Heart right ventricle (tissue), 16 donors: Measurements from ENCODE around the gene LRMDA. TPM values are rescaled to one million over a fixed set of nuclear protein-coding genes. Genes with fewer than 3 reads are reported as not detected.

Source experiments
- ATAC-seq, 8 donors: fragments of 200-7000 bp; cut with Tn5 transposase; one replicate each; pipeline ENCODE4 v1.9.1; 2020; ENCODE audit warnings: mild to moderate bottlenecking in 8 of 8, moderate library complexity in 8 of 8, moderate number of reproducible peaks in 1 of 8
- DNase-seq, 2 donors: peaks; one replicate each; pipeline ENCODE4 v3.0.0-alpha.2; 2020
- H3K27ac ChIP-seq, 10 donors: fragments of 200-600 bp; sonication (generic) in 2 of 10; one replicate each; pipeline versions ENCODE4 v1.5.0 to v1.8.0; 2020 to 2022; ENCODE audit warnings: mild to moderate bottlenecking in 3 of 10
- H3K27me3 ChIP-seq, 7 donors: fragments of 200-600 bp; one replicate each; pipeline ENCODE4 v1.8.0; 2021 to 2022; ENCODE audit warnings: mild to moderate bottlenecking in 2 of 7
- H3K36me3 ChIP-seq, 9 donors: fragments of 200-600 bp; sonication (generic) in 1 of 9; one replicate each; pipeline versions ENCODE4 v1.5.0 to v1.8.0; 2020 to 2022; ENCODE audit warnings: mild to moderate bottlenecking in 2 of 9
- H3K4me1 ChIP-seq, 9 donors: fragments of 200-600 bp; sonication (generic) in 1 of 9; one replicate each; pipeline versions ENCODE4 v1.5.0 to v1.8.0; 2020 to 2022; ENCODE audit warnings: mild to moderate bottlenecking in 4 of 9
- H3K4me3 ChIP-seq, 10 donors: fragments of 200-600 bp; sonication (generic) in 2 of 10; one replicate each; pipeline versions ENCODE4 v1.5.0 to v1.8.0; 2020 to 2022; ENCODE audit warnings: mild to moderate bottlenecking in 7 of 10, moderate library complexity in 2 of 10
- H3K9me3 ChIP-seq, 11 donors: fragments of 200-600 bp in 10 of 11; sonication (generic) in 2 of 11; one replicate each; pipeline versions ENCODE4 v1.5.0 to v1.8.0; 2013 to 2022; ENCODE audit warnings: mild to moderate bottlenecking in 2 of 11, control low read depth in 1 of 11, moderate library complexity in 1 of 11
- CTCF ChIP-seq, 9 donors: fragments of 200-600 bp; sonication (generic) in 2 of 9; IDR thresholded peaks; one replicate each; pipeline versions ENCODE4 v1.5.0 to v1.8.0; 2021 to 2022; ENCODE audit warnings: antibody characterized with exemption in 9 of 9, mild to moderate bottlenecking in 5 of 9, moderate library complexity in 1 of 9
- WGBS, 2 donors: extraction: QIAGEN DNeasy Blood & Tissue Kit; methylation state at CpG; one replicate each; pipeline ENCODE4 v1.1.7; 2013; ENCODE audit warnings: inconsistent platforms in 1 of 2; 5-methylcytosine and 5-hydroxymethylcytosine counted together
- intact Hi-C, 10 donors: fragments of 100-400 bp; cut with DNase I; formaldehyde crosslinking; loops; one replicate each; pipeline versions ENCODE4 v1.11.1 to v1.14.2; 2022
- polyA plus RNA-seq, 2 donors: library from polyadenylated mRNA; stranded (reverse); fragments of 200-250 nt; gene quantifications; one replicate each; pipeline ENCODE4 v1.2.3, GENCODE V29; 2013
- total RNA-seq, 10 donors: library from RNA; stranded (reverse); fragmentation: NEBNext Ultra II Directional in 3 of 10; extraction: Animal tissue kit (Norgen Biotek cat#: 25700) in 3 of 10; gene quantifications; one replicate each; pipeline versions ENCODE4 v1.2.1 to v1.2.4, GENCODE V29; 2021 to 2023
- donor health status: Arrhythmogenic right ventricular cardiomyopathy.
- donor health status: ischemic (EF 13 %, LVEDD 7.1; RV severe dilation, severe dysfunction).
- donor health status: healthy with polysubstance abuse.
- donor health status: DM: no; HTN: yes; CAD: no.
- donor health status: DM: no; HTN: no; CAD: no.
- donor health status: ischemic (EF 25% LVEDD 6.9; RV normal size, moderate dysfunction).
- donor health status: ischemic (EF 25% LVEDD 5.7; RV mildly dilated, moderate dysfunction).
- donor health status: healthy.
- donor health status: DM: yes; HTN: yes; CAD: no.
- donor health status: Ischemic cardiomyopathy.
- donor health status: ischemic (EF 35%, LVEDD 5.7; RV mildly dilated, moderate dysfunction).
- donor health status: nonischemic (EF 11% LVEDD 7.7; RV severe dilation, severe dysfunction).
- donor health status: DM: yes; HTN: yes; CAD: no.
- donor health status: PGD.
- donor health status: ischemic (EF 29% LVEDD 5.4; RV normal size, mild dysfunction).
- donor health status: nonischemic (EF 23%, LVEDD 6.1; RV moderate dilation, normal function).

LRMDA gene
- total and polyA plus RNA-seq, 12 donors, result 4.0 to 59.8 (median 12.7) TPM

GRCh38 chr10:75928231-75928630 lies 496.8 kb downstream of the LRMDA start:
- H3K36me3 ChIP-seq, result no peaks in the 10 kb centered on the region
- H3K27me3 ChIP-seq, result no peaks in the 10 kb centered on the region
- H3K9me3 ChIP-seq, result no peaks in the 10 kb centered on the region
- no peak overlapping the region for H3K27ac ChIP-seq
- no peak overlapping the region for H3K4me3 ChIP-seq
- intact Hi-C loops, result no loop called here
- ATAC-seq (no peak), DNase-seq (no peak)
- no peak for TF ChIP-seq CTCF (IDR thresholded peaks at IDR 0.05)
- H3K4me1 ChIP-seq, result peaks cover 0 to 5% (median 0%) of the 10 kb centered on the region in 9 donors
- 94 to 95% methylated on average over 6 of the region's 6 CpGs for WGBS, 2 donors

- H3K27ac ChIP-seq, result peak overlapping the region in 1 of 10 donors; percentile 64
- ATAC-seq, result peak in 3 of 8 donors; percentile 27 to 75 (median 44)
- intact Hi-C loops, result no loop called here
Measured at GRCh38 chr10:75929630-75930161, 498.3 kb downstream of the LRMDA start.

GRCh38 chr10:75932921-75933320 lies 501.5 kb downstream of the LRMDA start:
- no peak for TF ChIP-seq CTCF (IDR thresholded peaks at IDR 0.05)
- 77 to 85% methylated on average over 3 of the region's 3 CpGs for WGBS, 2 donors
- Histone ChIP-seq H3K4me3 (no peak overlapping the region), H3K9me3 (no peaks in the 10 kb centered on the region), H3K4me1 (peaks cover 0 to 12% (median 0%) of the 10 kb centered on the region in 9 donors), H3K36me3 (no peaks in the 10 kb centered on the region), H3K27ac (no peak overlapping the region), H3K27me3 (no peaks in the 10 kb centered on the region)
- DNase-seq (no peak), ATAC-seq (no peak)
- intact Hi-C loops, result no loop called here

More at GRCh38 chr10:75929630-75930161, 498.3 kb downstream of the LRMDA start:
- Histone ChIP-seq H3K36me3 (no peaks in the 10 kb centered on the region), H3K27me3 (no peaks in the 10 kb centered on the region), H3K4me1 (peaks cover 0 to 5% (median 0%) of the 10 kb centered on the region in 9 donors), H3K4me3 (no peak overlapping the region), H3K9me3 (no peaks in the 10 kb centered on the region)
- 72 to 80% methylated on average over 2 of the region's 2 CpGs for WGBS, 2 donors
- no peak for DNase-seq
- no peak for TF ChIP-seq CTCF (IDR thresholded peaks at IDR 0.05)

GRCh38 chr10:75935240-75935639 lies 503.8 kb downstream of the LRMDA start:
- H3K4me3 ChIP-seq, result no peak overlapping the region
- no peak for TF ChIP-seq CTCF (IDR thresholded peaks at IDR 0.05)
- intact Hi-C loops, result no loop called here
- WGBS, 2 donors, result 71 to 74% methylated on average over 3 of the region's 3 CpGs
- ATAC-seq, result no peak
- no peak overlapping the region for H3K27ac ChIP-seq
- no peaks in the 10 kb centered on the region for H3K27me3 ChIP-seq
- no peak for DNase-seq
- H3K4me1 ChIP-seq, result peaks cover 0 to 12% (median 0%) of the 10 kb centered on the region in 9 donors
- no peaks in the 10 kb centered on the region for H3K36me3 ChIP-seq
- H3K9me3 ChIP-seq, result no peaks in the 10 kb centered on the region
